ENCODE measurements around the gene TLN1.

DNA sequence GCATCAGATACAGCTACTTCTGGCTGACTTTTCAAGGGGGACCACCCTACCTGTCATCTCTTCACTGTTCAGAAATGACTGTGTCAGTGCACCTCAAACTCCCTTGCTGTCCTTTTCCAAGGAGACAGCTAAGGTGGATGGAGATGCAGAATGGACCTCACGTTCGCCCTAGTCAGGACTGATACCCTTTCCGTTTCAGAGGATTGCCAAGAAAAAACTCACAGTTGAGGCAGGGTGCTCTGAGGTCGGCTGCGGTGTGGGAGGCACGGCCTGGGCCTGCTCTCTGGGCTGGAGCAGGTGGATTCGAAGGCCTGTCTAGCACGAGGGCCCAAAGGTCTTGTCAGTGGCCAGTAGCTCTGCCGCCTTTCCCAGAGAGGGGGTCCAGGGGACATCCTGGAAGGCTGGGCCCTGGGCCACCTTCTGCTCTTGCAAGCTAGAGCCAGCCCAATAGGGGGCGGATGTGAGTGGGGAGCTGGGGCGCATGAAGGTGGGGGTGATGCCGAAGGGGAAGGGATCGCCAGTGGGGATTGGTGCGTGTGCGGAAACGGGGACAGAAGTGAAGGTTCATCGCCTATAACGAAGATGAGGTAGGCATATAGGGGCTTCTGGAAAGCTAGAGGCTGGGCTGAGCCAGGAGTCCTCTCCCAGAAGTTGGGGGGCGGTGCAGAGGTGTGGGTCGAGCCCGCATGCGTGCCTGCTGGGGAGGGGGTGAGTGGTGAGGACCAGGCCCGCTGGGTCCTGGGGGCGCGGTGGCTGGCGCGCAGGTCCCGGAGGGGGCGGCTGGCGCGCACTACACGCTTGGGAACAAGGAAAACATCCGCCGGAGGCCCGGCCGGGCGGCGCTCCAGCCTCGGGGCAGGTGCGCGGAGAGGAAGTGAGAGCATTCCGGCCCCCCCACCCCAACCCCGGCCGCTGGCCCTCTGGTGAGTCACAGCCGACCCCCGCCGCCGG, 24.6 kb upstream of the TLN1 start:
- TF ChIP-seq, protein P1, sequence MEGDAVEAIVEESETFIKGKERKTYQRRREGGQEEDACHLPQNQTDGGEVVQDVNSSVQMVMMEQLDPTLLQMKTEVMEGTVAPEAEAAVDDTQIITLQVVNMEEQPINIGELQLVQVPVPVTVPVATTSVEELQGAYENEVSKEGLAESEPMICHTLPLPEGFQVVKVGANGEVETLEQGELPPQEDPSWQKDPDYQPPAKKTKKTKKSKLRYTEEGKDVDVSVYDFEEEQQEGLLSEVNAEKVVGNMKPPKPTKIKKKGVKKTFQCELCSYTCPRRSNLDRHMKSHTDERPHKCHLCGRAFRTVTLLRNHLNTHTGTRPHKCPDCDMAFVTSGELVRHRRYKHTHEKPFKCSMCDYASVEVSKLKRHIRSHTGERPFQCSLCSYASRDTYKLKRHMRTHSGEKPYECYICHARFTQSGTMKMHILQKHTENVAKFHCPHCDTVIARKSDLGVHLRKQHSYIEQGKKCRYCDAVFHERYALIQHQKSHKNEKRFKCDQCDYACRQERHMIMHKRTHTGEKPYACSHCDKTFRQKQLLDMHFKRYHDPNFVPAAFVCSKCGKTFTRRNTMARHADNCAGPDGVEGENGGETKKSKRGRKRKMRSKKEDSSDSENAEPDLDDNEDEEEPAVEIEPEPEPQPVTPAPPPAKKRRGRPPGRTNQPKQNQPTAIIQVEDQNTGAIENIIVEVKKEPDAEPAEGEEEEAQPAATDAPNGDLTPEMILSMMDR (conservative IDR thresholded peaks at IDR 0.05; ENCODE audit: low read length): peak; percentile 84
- TF ChIP-seq EZH2phosphoT487 (IDR thresholded peaks at IDR 0.05; ENCODE audit: borderline replicate concordance, low read depth, low read length): no peak

Data from OCI-LY7 (cell line).